HEK293 (cell line): Measurements from ENCODE around the gene SLC39A11.

ENCODE experiments used
- CTCF ChIA-PET: fragments of 350-600 bp; formaldehyde crosslinking; extraction: SDS; loops from one replicate; lab custom pipeline; 2021; ENCODE audit warnings: antibody characterized with exemption; lab: Yijun Ruan, JAX
- POLR2A ChIA-PET: fragments of 300-600 bp; formaldehyde crosslinking; extraction: SDS; loops from one replicate; lab custom pipeline; 2020; ENCODE audit warnings: antibody characterized with exemption, inconsistent platforms; lab: Yijun Ruan, JAX
- H3K27ac ChIP-seq: fragments of 200-500 bp; sonication (Bioruptor generic); 2 replicates; pipeline ENCODE4 v1.5.1; 2014; ENCODE audit warnings: low read depth, low read length, control low read depth, inconsistent platforms; ENCODE audit errors: extremely low read depth
- H3K36me3 ChIP-seq, 2 experiments: fragments of 200-500 bp in 1 of 2; sonication (Bioruptor generic) in 1 of 2; 1 replicate in 1 of 2; 2 replicates in 1 of 2; pipeline ENCODE4 v1.5.1; 2014 to 2017; ENCODE audit warnings: inconsistent platforms in 2 of 2, low read length in 2 of 2; ENCODE audit not compliant: control insufficient read depth in 2 of 2, insufficient read depth in 1 of 2
- H3K4me1 ChIP-seq: fragments of 200-500 bp; sonication (Bioruptor generic); 2 replicates; pipeline ENCODE4 v1.5.1; 2014; ENCODE audit warnings: mild to moderate bottlenecking, low read length, inconsistent platforms; ENCODE audit not compliant: control insufficient read depth, insufficient read depth
- H3K4me3 ChIP-seq: 2 replicates; pipeline ENCODE4 v1.5.1; 2011; ENCODE audit warnings: low read depth, mild to moderate bottlenecking, control low read depth, low read length, moderate library complexity
- H3K9me3 ChIP-seq: fragments of 200-500 bp; sonication (Bioruptor generic); 2 replicates; pipeline ENCODE4 v1.5.1; 2014; ENCODE audit warnings: low read depth, low read length, inconsistent platforms; ENCODE audit not compliant: control insufficient read depth, insufficient read depth
- BCL11B ChIP-seq: fragments of 450-650 bp; formaldehyde crosslinking; IDR thresholded peaks from 2 replicates; pipeline ENCODE4 v1.5.1; 2016; ENCODE audit warnings: low read depth, missing biosample characterization, missing genetic modification characterization
- BCL6B ChIP-seq: fragments of 450-650 bp; formaldehyde crosslinking; IDR thresholded peaks from 2 replicates; pipeline ENCODE4 v1.5.1; 2017; ENCODE audit warnings: missing biosample characterization, missing genetic modification characterization
- RBAK ChIP-seq: fragments of 450-650 bp; formaldehyde crosslinking; IDR thresholded peaks from 2 replicates; pipeline ENCODE4 v1.5.1; 2016; ENCODE audit warnings: missing biosample characterization, missing genetic modification characterization
- REPIN1 ChIP-seq: fragments of 450-650 bp; formaldehyde crosslinking; IDR thresholded peaks from 2 replicates; pipeline ENCODE4 v1.5.1; 2017; ENCODE audit warnings: missing biosample characterization, missing genetic modification characterization, low read depth
- SALL2 ChIP-seq: fragments of 450-650 bp; formaldehyde crosslinking; IDR thresholded peaks from 2 replicates; pipeline ENCODE4 v1.5.0; 2017; ENCODE audit warnings: missing biosample characterization, mild to moderate bottlenecking, missing genetic modification characterization, borderline replicate concordance
- SP3 ChIP-seq: fragments of 450-650 bp; formaldehyde crosslinking; IDR thresholded peaks from 2 replicates; pipeline ENCODE4 v1.5.1; 2016; ENCODE audit warnings: missing biosample characterization, missing genetic modification characterization
- WT1 ChIP-seq: fragments of 450-650 bp; formaldehyde crosslinking; IDR thresholded peaks from 2 replicates; pipeline ENCODE4 v1.5.1; 2016; ENCODE audit warnings: missing biosample characterization, missing genetic modification characterization
- YY1 ChIP-seq: fragments of 450-650 bp; formaldehyde crosslinking; IDR thresholded peaks from 2 replicates; pipeline ENCODE4 v1.5.1; 2018; ENCODE audit warnings: missing biosample characterization, missing genetic modification characterization
- ZBTB7A ChIP-seq: fragments of 450-650 bp; formaldehyde crosslinking; IDR thresholded peaks from 2 replicates; pipeline ENCODE4 v1.5.1; 2016; ENCODE audit warnings: low read depth, missing biosample characterization, missing genetic modification characterization
- ZNF112 ChIP-seq: fragments of 450-650 bp; formaldehyde crosslinking; IDR thresholded peaks from 2 replicates; pipeline ENCODE4 v1.5.0; 2017; ENCODE audit warnings: missing biosample characterization, missing genetic modification characterization
- ZNF133 ChIP-seq: fragments of 450-650 bp; formaldehyde crosslinking; IDR thresholded peaks from 2 replicates; pipeline ENCODE4 v1.5.1; 2016; ENCODE audit warnings: missing biosample characterization, missing genetic modification characterization
- ZNF16 ChIP-seq: fragments of 450-650 bp; formaldehyde crosslinking; IDR thresholded peaks from 2 replicates; pipeline ENCODE4 v1.5.1; 2016; ENCODE audit warnings: low read depth, missing biosample characterization, missing genetic modification characterization
- ZNF2 ChIP-seq: fragments of 450-650 bp; formaldehyde crosslinking; IDR thresholded peaks from 2 replicates; pipeline ENCODE4 v1.5.1; 2016; ENCODE audit warnings: missing biosample characterization, missing genetic modification characterization
- ZNF302 ChIP-seq: fragments of 450-650 bp; formaldehyde crosslinking; IDR thresholded peaks from 2 replicates; pipeline ENCODE4 v1.5.1; 2016; ENCODE audit warnings: missing biosample characterization, missing genetic modification characterization, low read depth
- ZNF335 ChIP-seq: fragments of 450-650 bp; formaldehyde crosslinking; conservative IDR thresholded peaks from 2 replicates; pipeline ENCODE4 v1.5.1; 2016; ENCODE audit warnings: missing biosample characterization, missing genetic modification characterization
- ZNF37A ChIP-seq: fragments of 450-650 bp; IDR thresholded peaks from 2 replicates; pipeline ENCODE4 v1.5.1; 2018; ENCODE audit warnings: missing biosample characterization, missing genetic modification characterization
- ZNF501 ChIP-seq: fragments of 450-650 bp; formaldehyde crosslinking; IDR thresholded peaks from 2 replicates; pipeline ENCODE4 v1.5.1; 2016; ENCODE audit warnings: missing biosample characterization, missing genetic modification characterization
- ZNF529 ChIP-seq: fragments of 450-650 bp; formaldehyde crosslinking; IDR thresholded peaks from 2 replicates; pipeline ENCODE4 v1.5.1; 2017; ENCODE audit warnings: missing genetic modification characterization, missing biosample characterization; ENCODE audit not compliant: insufficient replicate concordance
- ZNF623 ChIP-seq: fragments of 450-650 bp; formaldehyde crosslinking; IDR thresholded peaks from 2 replicates; pipeline ENCODE4 v1.5.1; 2016; ENCODE audit warnings: missing biosample characterization, missing genetic modification characterization
- ZNF626 ChIP-seq: fragments of 450-650 bp; sonication (Bioruptor Pico); formaldehyde crosslinking; IDR thresholded peaks from 2 replicates; pipeline ENCODE4 v1.5.1; 2018; ENCODE audit warnings: missing biosample characterization, missing genetic modification characterization, inconsistent platforms
- ZNF629 ChIP-seq: fragments of 450-650 bp; formaldehyde crosslinking; IDR thresholded peaks from 2 replicates; pipeline ENCODE4 v1.5.1; 2017; ENCODE audit warnings: missing biosample characterization, missing genetic modification characterization
- ZNF658 ChIP-seq: fragments of 450-650 bp; formaldehyde crosslinking; IDR thresholded peaks from 2 replicates; pipeline ENCODE4; 2016; ENCODE audit warnings: missing biosample characterization, missing genetic modification characterization
- ZNF791 ChIP-seq: fragments of 450-650 bp; formaldehyde crosslinking; IDR thresholded peaks from 2 replicates; pipeline ENCODE4 v1.5.1; 2016; ENCODE audit warnings: missing biosample characterization, missing genetic modification characterization
- ZSCAN16 ChIP-seq: fragments of 450-650 bp; formaldehyde crosslinking; IDR thresholded peaks from 2 replicates; pipeline ENCODE4 v1.5.1; 2016; ENCODE audit warnings: missing biosample characterization, missing genetic modification characterization
- TF ChIP-seq, protein P1 (sequence below): fragments of 450-650 bp; formaldehyde crosslinking; IDR thresholded peaks from 2 replicates; pipeline ENCODE4 v1.5.1; 2016; ENCODE audit warnings: missing biosample characterization, missing genetic modification characterization
- TF ChIP-seq, protein P2 (sequence below): fragments of 450-650 bp; formaldehyde crosslinking; IDR thresholded peaks from 2 replicates; pipeline ENCODE4 v1.5.1; 2016; ENCODE audit warnings: missing biosample characterization, missing genetic modification characterization
- TF ChIP-seq, protein P3 (sequence below): fragments of 450-650 bp; formaldehyde crosslinking; IDR thresholded peaks from 2 replicates; pipeline ENCODE4; 2016; ENCODE audit warnings: missing biosample characterization, missing genetic modification characterization
- TF ChIP-seq, protein P4 (sequence below): fragments of 450-650 bp; formaldehyde crosslinking; IDR thresholded peaks from 2 replicates; pipeline ENCODE4 v1.5.1; 2017; ENCODE audit warnings: missing biosample characterization, missing genetic modification characterization

The SLC39A11 gene

DNA sequence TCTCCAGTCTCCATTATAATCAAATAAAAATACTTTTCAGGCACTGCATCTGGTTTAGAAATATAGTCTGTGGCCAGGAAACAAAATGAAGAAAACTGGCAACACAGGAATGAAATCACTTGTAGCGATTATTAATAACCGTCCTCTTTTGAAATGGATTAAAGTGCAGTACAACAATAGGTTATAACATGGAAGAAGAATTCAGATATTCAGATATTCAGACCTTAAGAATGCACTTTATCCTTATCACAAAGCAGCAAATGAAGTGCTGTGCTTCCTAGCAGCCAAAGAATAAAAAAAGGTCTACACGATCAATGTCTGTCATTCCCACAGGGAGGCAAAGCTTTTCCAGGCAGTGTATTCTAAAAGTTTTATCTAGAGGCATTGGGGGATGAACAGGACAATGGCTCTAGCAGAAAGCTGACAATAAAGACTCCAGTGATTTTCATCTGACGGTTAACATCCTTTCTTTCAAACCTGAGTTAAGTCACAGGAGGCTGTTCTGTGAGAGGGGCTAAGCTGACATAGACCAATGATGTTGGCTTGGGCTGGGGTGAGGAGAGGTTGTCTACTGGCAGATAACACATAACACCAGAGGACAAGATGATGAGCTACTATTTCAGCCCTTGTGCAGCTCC is 259.2 kb downstream of the SLC39A11 start:
- ChIA-PET CTCF (interaction anchor here (0.5 to 1.2 kb wide), 3 partner anchors 108 to 1229 kb away, joined by 3 read pairs; no protein-coding TSS in a partner anchor), POLR2A (no interaction called here)
- TF ChIP-seq, protein P1, sequence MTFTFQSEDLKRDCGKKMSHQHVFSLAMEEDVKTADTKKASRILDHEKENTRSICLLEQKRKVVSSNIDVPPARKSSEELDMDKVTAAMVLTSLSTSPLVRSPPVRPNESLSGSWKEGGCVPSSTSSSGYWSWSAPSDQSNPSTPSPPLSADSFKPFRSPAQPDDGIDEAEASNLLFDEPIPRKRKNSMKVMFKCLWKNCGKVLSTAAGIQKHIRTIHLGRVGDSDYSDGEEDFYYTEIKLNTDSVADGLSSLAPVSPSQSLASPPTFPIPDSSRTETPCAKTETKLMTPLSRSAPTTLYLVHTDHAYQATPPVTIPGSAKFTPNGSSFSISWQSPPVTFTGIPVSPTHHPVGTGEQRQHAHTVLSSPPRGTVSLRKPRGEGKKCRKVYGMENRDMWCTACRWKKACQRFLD (tag by site-specific recombination) = no peak
- TF ChIP-seq ZNF626 (no peak), SP3 (tag by site-specific recombination) (no peak), ZNF112 (tag by site-specific recombination) (no peak), ZNF623 (tag by site-specific recombination) (no peak), ZNF529 (tag by site-specific recombination) (no peak), ZNF302 (no peak), BCL6B (tag by site-specific recombination) (no peak), ZNF658 (no peak), ZNF16 (tag by site-specific recombination) (no peak), SALL2 (tag by site-specific recombination) (no peak), YY1 (tag by site-specific recombination) (no peak), ZNF2 (tag by site-specific recombination) (no peak)
- TF ChIP-seq, protein P2, sequence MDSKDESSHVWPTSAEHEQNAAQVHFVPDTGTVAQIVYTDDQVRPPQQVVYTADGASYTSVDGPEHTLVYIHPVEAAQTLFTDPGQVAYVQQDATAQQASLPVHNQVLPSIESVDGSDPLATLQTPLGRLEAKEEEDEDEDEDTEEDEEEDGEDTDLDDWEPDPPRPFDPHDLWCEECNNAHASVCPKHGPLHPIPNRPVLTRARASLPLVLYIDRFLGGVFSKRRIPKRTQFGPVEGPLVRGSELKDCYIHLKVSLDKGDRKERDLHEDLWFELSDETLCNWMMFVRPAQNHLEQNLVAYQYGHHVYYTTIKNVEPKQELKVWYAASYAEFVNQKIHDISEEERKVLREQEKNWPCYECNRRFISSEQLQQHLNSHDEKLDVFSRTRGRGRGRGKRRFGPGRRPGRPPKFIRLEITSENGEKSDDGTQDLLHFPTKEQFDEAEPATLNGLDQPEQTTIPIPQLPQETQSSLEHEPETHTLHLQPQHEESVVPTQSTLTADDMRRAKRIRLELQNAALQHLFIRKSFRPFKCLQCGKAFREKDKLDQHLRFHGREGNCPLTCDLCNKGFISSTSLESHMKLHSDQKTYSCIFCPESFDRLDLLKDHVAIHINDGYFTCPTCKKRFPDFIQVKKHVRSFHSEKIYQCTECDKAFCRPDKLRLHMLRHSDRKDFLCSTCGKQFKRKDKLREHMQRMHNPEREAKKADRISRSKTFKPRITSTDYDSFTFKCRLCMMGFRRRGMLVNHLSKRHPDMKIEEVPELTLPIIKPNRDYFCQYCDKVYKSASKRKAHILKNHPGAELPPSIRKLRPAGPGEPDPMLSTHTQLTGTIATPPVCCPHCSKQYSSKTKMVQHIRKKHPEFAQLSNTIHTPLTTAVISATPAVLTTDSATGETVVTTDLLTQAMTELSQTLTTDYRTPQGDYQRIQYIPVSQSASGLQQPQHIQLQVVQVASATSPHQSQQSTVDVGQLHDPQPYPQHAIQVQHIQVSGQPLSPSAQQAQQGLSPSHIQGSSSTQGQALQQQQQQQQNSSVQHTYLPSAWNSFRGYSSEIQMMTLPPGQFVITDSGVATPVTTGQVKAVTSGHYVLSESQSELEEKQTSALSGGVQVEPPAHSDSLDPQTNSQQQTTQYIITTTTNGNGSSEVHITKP (tag by site-specific recombination) = no peak
- H3K4me3 ChIP-seq = no peak overlapping the region
- H3K27ac ChIP-seq = no peak overlapping the region
- no peaks in the 10 kb centered on the region for H3K9me3 ChIP-seq
- H3K36me3 ChIP-seq = no peaks in the 10 kb centered on the region
- H3K4me1 ChIP-seq = no peaks in the 10 kb centered on the region

GRCh38 chr17:72832306-72832705 is 260.2 kb downstream of the SLC39A11 start:
- Histone ChIP-seq H3K9me3 (no peaks in the 10 kb centered on the region), H3K27ac (no peak overlapping the region), H3K4me1 (no peaks in the 10 kb centered on the region), H3K4me3 (no peak overlapping the region), H3K36me3 (no peaks in the 10 kb centered on the region)
- ChIA-PET CTCF (interaction anchor here (0.6 to 1.2 kb wide), 3 partner anchors 27 to 276 kb away, joined by 3 read pairs; no protein-coding TSS in a partner anchor), POLR2A (no interaction called here)
- TF ChIP-seq REPIN1 (tag by site-specific recombination) (no peak), ZBTB7A (tag by site-specific recombination) (no peak), ZNF501 (tag by site-specific recombination) (no peak), WT1 (tag by site-specific recombination) (no peak), ZNF37A (tag by site-specific recombination) (no peak), RBAK (tag by site-specific recombination) (no peak), ZNF629 (tag by site-specific recombination) (no peak), ZNF791 (no peak), ZNF335 (no peak), ZSCAN16 (no peak), BCL11B (tag by site-specific recombination) (no peak), ZNF133 (tag by site-specific recombination) (no peak)
- TF ChIP-seq, protein P3, sequence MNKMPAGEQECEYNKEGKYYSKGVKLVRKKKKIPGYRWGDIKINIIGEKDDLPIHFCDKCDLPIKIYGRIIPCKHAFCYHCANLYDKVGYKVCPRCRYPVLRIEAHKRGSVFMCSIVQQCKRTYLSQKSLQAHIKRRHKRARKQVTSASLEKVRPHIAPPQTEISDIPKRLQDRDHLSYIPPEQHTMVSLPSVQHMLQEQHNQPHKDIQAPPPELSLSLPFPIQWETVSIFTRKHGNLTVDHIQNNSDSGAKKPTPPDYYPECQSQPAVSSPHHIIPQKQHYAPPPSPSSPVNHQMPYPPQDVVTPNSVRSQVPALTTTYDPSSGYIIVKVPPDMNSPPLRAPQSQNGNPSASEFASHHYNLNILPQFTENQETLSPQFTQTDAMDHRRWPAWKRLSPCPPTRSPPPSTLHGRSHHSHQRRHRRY (tag by site-specific recombination) = no peak
- TF ChIP-seq, protein P4, sequence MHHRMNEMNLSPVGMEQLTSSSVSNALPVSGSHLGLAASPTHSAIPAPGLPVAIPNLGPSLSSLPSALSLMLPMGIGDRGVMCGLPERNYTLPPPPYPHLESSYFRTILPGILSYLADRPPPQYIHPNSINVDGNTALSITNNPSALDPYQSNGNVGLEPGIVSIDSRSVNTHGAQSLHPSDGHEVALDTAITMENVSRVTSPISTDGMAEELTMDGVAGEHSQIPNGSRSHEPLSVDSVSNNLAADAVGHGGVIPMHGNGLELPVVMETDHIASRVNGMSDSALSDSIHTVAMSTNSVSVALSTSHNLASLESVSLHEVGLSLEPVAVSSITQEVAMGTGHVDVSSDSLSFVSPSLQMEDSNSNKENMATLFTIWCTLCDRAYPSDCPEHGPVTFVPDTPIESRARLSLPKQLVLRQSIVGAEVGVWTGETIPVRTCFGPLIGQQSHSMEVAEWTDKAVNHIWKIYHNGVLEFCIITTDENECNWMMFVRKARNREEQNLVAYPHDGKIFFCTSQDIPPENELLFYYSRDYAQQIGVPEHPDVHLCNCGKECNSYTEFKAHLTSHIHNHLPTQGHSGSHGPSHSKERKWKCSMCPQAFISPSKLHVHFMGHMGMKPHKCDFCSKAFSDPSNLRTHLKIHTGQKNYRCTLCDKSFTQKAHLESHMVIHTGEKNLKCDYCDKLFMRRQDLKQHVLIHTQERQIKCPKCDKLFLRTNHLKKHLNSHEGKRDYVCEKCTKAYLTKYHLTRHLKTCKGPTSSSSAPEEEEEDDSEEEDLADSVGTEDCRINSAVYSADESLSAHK = no peak
